Activated CD8-positive, alpha-beta memory T cell treated with anti-CD3 and anti-CD28 coated beads, Interleukin-2, amount 50 U/mL, for 24 hours (primary cell): Measurements from ENCODE around the gene ZNF749.
A peak's percentile ranks its signal among the peaks of the same experiment; 100 is the strongest.
"Not testable (repeated sequence)": the region's sequence is repeated elsewhere in the genome, so short reads cannot be mapped to it uniquely, and the experiment has no call there.

Experiments
- DNase-seq: peaks from one replicate; pipeline ENCODE4 v3.0.0-alpha.2; 2020; ENCODE audit errors: extremely low read depth

ZNF749 gene

GRCh38 chr19:57465680-57466381, 30.7 kb downstream of the ZNF749 start:
- no peak for DNase-seq

- no peak for DNase-seq
Measured at GRCh38 chr19:57466489-57466888, 31.4 kb downstream of the ZNF749 start.

- DNase-seq: no peak
Measured at GRCh38 chr19:57473646-57474045, 38.5 kb downstream of the ZNF749 start.

GRCh38 chr19:57477191-57478008, 42.3 kb downstream of the ZNF749 start, which contains the start of gene ZNF772:
ZNF772 (minus strand) TSS chr19:57477566; CDS start chr19:57477309, 257 bp downstream.
- DNase-seq: peak; percentile 79

GRCh38 chr19:57487477-57488298, 52.6 kb downstream of the ZNF749 start, which contains the start of gene ZNF419:
ZNF419 (plus strand) TSS chr19:57487750; CDS start chr19:57487951, 201 bp downstream.
- DNase-seq: peak; percentile 85

GRCh38 chr19:57488299-57488644, 53.1 kb downstream of the ZNF749 start:
- DNase-seq: not testable (repeated sequence)
